ENCODE results near the gene PRDM15. TPM values are rescaled to one million over a fixed set of nuclear protein-coding genes. Genes with fewer than 3 reads are reported as not detected.
A peak's percentile ranks its signal among the peaks of the same experiment; 100 is the strongest.

The PRDM15 gene
- total RNA-seq, 6 donors from 2014 or later: 5.3 to 31.4 (median 7.4) TPM

DNA sequence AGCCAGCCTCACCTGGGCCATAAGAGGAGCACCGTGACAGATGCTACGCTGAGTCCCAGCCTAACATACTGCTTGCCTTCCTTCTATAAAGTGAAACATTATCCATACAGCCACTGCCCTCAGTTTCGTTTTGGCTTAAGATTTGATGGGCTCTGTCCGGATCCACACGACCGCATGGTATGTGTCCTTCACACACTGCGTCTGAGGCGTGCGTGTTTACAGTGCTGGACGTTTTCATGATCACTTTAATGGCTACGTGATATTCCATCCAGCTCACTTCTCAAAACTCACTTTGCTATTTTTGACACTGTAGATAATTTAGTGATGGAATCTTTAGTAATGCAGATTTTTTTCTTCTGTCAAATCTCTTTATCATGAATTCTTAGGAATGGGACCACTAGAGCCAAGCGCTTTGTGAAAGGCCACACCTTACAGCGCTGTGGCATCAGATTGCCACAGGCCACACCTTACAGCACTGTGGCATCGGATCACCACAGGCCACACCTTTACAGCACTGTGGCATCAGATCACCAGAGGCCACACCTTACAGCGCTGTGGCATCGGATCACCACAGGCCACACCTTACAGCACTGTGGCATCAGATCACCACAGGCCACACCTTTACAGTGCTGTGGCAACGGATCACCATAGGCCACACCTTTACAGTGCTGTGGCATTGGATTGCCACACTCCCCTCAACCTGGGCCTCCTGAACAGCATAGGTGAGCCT is 47.1 kb downstream of the PRDM15 start:
- Histone ChIP-seq H3K4me1 (no peaks in the 10 kb centered on the region), H3K9me3 (no peaks in the 10 kb centered on the region), H3K4me3 (no peak overlapping the region), H3K36me3 (peaks cover 0 to 43% (median 30%) of the 10 kb centered on the region in 4 donors), H3K27me3 (no peaks in the 10 kb centered on the region), H3K27ac (no peak overlapping the region)
- DNase-seq: no peak
- no peak for TF ChIP-seq POLR2A (IDR thresholded peaks at IDR 0.05)
- no peak for TF ChIP-seq POLR2AphosphoS5 (IDR thresholded peaks at IDR 0.05)
- TF ChIP-seq, protein P1, sequence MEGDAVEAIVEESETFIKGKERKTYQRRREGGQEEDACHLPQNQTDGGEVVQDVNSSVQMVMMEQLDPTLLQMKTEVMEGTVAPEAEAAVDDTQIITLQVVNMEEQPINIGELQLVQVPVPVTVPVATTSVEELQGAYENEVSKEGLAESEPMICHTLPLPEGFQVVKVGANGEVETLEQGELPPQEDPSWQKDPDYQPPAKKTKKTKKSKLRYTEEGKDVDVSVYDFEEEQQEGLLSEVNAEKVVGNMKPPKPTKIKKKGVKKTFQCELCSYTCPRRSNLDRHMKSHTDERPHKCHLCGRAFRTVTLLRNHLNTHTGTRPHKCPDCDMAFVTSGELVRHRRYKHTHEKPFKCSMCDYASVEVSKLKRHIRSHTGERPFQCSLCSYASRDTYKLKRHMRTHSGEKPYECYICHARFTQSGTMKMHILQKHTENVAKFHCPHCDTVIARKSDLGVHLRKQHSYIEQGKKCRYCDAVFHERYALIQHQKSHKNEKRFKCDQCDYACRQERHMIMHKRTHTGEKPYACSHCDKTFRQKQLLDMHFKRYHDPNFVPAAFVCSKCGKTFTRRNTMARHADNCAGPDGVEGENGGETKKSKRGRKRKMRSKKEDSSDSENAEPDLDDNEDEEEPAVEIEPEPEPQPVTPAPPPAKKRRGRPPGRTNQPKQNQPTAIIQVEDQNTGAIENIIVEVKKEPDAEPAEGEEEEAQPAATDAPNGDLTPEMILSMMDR (IDR thresholded peaks at IDR 0.05): no peak
- TF ChIP-seq EP300 (IDR thresholded peaks at IDR 0.05): no peak
- WGBS, 2 donors: 93 to 95% methylated on average over 17 of the region's 17 CpGs
- no peak for ATAC-seq (ENCODE audit: low FRiP score in 2 of 2)

GRCh38 chr21:41831453-41831831 is 47.7 kb downstream of the PRDM15 start:
- DNase-seq (no peak), ATAC-seq (ENCODE audit: low FRiP score in 2 of 2) (no peak)
- H3K27me3 ChIP-seq: no peaks in the 10 kb centered on the region
- H3K9me3 ChIP-seq: no peaks in the 10 kb centered on the region
- H3K4me1 ChIP-seq: no peaks in the 10 kb centered on the region
- TF ChIP-seq POLR2AphosphoS5 (IDR thresholded peaks at IDR 0.05) (no peak), EP300 (IDR thresholded peaks at IDR 0.05) (no peak), POLR2A (IDR thresholded peaks at IDR 0.05) (no peak)
- TF ChIP-seq, protein P1 (IDR thresholded peaks at IDR 0.05): no peak
- no peak overlapping the region for H3K4me3 ChIP-seq
- H3K36me3 ChIP-seq: peaks cover 0 to 43% (median 28%) of the 10 kb centered on the region in 4 donors
- WGBS, 2 donors: 72 to 87% methylated on average over 3 to 8 of the region's 8 CpGs
- no peak overlapping the region for H3K27ac ChIP-seq

DNA sequence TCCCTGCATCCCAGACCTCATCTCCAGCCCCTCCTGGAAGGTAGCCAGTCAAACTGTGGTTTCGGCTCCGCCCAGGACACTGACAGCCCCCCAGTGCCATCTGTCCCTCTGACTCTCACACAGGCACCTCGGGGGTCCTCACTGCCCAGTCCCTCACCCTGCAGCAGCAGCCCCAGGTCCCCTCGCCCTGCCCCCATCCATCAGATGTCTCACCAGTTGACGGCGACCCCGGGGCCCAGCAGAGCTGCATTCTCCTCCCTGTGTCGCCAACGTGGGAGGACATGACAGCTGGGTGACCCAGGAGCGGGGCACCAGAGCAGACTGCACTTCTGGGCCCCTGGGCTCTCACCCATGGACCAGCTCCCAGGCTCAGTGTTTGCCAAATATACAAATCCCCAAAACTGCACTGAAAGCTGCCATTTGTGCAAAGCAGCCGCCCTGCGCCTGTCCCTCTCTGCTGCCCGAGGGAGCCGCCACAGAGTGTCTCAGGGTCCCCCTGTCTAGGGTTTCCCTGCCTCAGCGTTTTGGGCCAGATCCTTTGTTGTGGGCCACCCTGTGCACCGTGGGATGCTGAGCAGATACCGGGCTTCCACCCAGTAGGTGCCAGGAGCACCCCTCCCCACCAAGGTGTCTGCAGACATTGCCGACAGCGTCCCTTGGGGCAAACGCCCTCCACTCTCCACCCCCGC is 48.2 kb downstream of the PRDM15 start:
- H3K9me3 ChIP-seq: no peaks in the 10 kb centered on the region
- TF ChIP-seq POLR2A (IDR thresholded peaks at IDR 0.05) (no peak), POLR2AphosphoS5 (IDR thresholded peaks at IDR 0.05) (no peak), EP300 (IDR thresholded peaks at IDR 0.05) (no peak)
- TF ChIP-seq, protein P1 (IDR thresholded peaks at IDR 0.05): no peak
- WGBS, 2 donors: 91 to 93% methylated on average over 5 to 21 of the region's 21 CpGs
- H3K36me3 ChIP-seq: peaks cover 0 to 44% (median 24%) of the 10 kb centered on the region in 4 donors
- H3K27ac ChIP-seq: no peak overlapping the region
- no peaks in the 10 kb centered on the region for H3K27me3 ChIP-seq
- H3K4me3 ChIP-seq: no peak overlapping the region
- ATAC-seq (ENCODE audit: low FRiP score in 2 of 2) (no peak), DNase-seq (peak in 1 of 2 donors; percentile 65)
- no peaks in the 10 kb centered on the region for H3K4me1 ChIP-seq

GRCh38 chr21:41830145-41830707 is 48.9 kb downstream of the PRDM15 start:
- no peak for ATAC-seq (ENCODE audit: low FRiP score in 2 of 2)
- no peaks in the 10 kb centered on the region for H3K4me1 ChIP-seq
- no peak for TF ChIP-seq POLR2A (IDR thresholded peaks at IDR 0.05)
- TF ChIP-seq EP300 (IDR thresholded peaks at IDR 0.05): no peak
- TF ChIP-seq, protein P1 (IDR thresholded peaks at IDR 0.05): no peak
- H3K4me3 ChIP-seq: no peak overlapping the region
- H3K36me3 ChIP-seq: peaks cover 0 to 44% (median 25%) of the 10 kb centered on the region in 4 donors
- 95 to 98% methylated on average over 2 of the region's 2 CpGs for WGBS, 2 donors
- no peak for DNase-seq
- no peak overlapping the region for H3K27ac ChIP-seq
- H3K27me3 ChIP-seq: no peaks in the 10 kb centered on the region
- no peaks in the 10 kb centered on the region for H3K9me3 ChIP-seq
